GM21381 (cell line): Measurements from ENCODE around the gene MCM5.
A peak's percentile ranks its signal among the peaks of the same experiment; 100 is the strongest.

Experiments used
- ATAC-seq: cut with Tn5 transposase; IDR thresholded peaks from one replicate; pipeline ENCODE4 v1.9.1; 2021; ENCODE audit warnings: mild to moderate bottlenecking, moderate library complexity; ENCODE audit not compliant: unreplicated experiment

MCM5 gene

GRCh38 chr22:35400501-35400790, 506 bp downstream of the MCM5 start:
- no peak for ATAC-seq

- ATAC-seq, result no peak
Observed at GRCh38 chr22:35401863-35402262, 1.9 kb downstream of the MCM5 start.

DNA sequence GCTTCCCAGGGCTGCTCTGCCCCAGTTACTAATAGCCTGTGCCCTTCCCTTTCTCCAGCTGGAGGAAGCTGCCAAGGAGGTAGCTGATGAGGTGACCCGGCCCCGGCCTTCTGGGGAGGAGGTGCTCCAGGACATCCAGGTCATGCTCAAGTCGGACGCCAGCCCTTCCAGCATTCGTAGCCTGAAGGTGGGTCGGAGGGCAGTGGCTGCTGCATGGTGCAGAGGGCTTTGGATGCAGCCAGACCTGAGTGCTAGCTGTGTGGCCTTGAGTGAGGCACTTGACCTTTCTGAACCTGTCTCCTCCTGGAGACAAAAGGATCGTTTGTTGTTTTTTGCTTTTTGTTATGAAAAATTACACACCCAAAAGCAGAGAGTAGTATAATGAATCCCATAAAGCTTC, 3.4 kb downstream of the MCM5 start:
- ATAC-seq, result no peak

- ATAC-seq, result no peak
Observed at GRCh38 chr22:35404176-35404575, 4.2 kb downstream of the MCM5 start.

GRCh38 chr22:35406443-35406842, 6.5 kb downstream of the MCM5 start:
- no peak for ATAC-seq

GRCh38 chr22:35407362-35407761, 7.4 kb downstream of the MCM5 start:
- ATAC-seq, result no peak

- peak; percentile 62 for ATAC-seq
Observed at GRCh38 chr22:35409783-35410662, 10.1 kb downstream of the MCM5 start.

DNA sequence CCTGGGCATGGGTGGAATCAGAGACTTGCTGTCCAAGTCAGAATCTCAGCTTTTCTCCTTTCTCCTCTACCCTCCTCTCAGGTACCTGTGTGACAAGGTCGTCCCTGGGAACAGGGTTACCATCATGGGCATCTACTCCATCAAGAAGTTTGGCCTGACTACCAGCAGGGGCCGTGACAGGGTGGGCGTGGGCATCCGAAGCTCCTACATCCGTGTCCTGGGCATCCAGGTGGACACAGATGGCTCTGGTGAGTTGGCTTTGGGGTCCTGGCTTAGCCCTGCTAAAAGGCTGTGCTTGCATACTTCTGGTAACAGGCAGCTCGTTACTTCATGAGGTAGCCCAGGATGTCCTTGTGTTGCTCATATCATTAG, 10.7 kb downstream of the MCM5 start:
- no peak for ATAC-seq

DNA sequence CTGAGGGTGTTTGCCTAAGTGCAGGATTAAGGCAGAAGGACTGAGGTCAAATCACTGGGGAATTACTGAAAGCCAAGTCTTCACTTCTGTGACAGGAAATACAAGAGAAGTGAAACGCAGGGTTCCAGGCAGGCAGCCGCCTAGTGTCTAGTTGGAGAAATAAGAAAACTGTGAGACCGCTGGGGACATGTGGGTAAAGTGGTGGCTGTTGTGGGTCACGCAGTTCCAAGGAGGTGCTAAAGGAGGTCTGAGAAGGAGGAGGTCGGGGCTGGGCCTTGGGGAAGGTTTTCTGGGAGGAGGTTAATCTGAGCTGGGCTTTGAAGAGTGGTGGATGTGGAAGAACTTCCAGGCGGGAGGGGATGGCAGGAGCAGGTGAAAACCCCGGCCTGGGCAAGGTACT, 11.2 kb downstream of the MCM5 start:
- peak; percentile 45 for ATAC-seq

DNA sequence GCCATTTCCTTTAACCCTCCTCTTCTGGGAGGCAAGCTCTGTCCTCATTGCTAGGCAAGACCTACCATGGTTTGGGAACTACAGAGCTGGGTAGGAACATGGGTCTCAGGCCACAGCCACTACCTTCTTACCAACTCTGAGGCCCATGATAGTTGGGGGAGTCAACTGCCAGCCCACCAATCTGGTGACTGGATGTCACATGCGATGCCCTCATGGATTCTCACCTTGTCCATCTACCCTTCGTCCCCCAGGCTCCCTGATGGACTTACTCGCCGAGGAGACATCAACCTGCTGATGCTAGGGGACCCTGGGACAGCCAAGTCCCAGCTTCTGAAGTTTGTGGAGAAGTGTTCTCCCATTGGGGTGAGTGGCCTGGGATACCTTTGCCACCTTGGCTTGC, 13.7 kb downstream of the MCM5 start:
- ATAC-seq, result no peak

DNA sequence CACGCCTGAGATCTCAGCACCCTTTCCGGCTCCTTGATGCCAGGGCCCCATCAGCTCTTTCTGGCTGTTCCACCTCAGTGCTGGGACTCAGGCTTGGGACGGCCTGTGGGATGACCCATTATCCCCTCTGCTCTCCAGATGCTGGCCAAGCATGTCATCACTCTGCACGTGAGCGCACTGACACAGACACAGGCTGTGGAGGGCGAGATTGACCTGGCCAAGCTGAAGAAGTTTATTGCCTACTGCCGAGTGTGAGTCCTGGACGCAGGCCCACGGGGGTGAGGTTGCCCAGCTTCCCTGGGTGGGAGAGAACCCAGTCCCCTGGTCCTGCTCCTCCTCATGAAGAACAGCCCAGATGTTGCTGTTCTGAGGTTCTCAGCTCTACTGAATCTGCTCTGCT, 17.7 kb downstream of the MCM5 start:
- no peak for ATAC-seq

DNA sequence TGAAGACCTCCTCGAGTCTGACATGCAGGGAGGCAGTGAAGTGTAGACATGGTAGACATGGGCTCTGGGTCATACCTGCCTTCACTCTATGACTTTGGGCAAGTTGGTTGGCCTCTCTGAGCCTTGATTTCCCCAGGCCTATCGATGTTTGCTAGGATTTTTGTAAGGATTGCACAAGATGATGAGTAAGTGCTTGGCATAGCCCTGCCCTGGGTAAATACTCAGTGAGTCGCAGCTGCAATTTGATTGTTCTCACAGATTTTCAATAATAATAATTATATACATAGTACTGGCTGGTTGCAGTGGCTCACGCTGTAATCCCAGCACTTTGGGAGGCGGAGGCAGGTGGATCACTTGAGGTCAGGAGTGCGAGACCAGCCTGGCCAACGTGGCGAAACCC, 18.1 kb downstream of the MCM5 start:
- no peak for ATAC-seq

GRCh38 chr22:35418731-35419130, 18.8 kb downstream of the MCM5 start:
- no peak for ATAC-seq

DNA sequence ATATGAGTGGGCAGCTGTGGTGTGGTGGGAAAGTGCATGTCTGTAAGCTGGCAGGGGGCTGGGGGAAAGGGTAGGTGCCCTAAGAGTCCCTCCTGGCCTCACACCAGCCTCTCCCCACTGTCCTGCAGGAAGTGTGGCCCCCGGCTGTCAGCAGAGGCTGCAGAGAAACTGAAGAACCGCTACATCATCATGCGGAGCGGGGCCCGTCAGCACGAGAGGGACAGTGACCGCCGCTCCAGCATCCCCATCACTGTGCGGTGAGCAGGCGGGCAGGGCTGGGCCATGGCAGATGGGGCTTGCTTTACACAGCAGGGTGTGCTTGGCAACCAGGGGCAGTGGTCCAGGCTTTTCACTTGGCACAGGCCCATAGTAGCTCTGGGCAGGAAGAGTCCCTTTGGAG, 19.8 kb downstream of the MCM5 start:
- no peak for ATAC-seq

- ATAC-seq, result no peak
Observed at GRCh38 chr22:35421121-35421520, 21.2 kb downstream of the MCM5 start.

DNA sequence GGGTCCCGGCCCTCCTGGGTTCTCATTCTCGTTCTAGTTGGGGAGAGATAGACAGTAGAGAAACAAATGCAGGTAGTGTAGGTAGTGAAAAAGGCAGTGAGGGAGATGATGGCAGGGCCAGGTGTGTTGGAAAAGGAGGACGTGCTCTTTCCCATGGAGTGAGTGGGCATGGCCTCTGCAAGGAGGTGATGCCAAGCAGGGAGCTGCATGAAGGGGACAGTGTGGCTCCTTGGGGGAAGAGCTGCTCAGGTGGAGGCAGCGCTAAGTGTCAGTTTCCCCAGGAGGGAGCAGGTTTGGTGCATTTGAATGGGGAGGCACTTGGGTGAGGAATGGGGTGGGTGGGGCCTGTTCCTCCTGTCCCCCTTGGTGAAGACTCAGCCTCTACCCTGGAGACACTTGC, 22.2 kb downstream of the MCM5 start:
- ATAC-seq, result no peak

DNA sequence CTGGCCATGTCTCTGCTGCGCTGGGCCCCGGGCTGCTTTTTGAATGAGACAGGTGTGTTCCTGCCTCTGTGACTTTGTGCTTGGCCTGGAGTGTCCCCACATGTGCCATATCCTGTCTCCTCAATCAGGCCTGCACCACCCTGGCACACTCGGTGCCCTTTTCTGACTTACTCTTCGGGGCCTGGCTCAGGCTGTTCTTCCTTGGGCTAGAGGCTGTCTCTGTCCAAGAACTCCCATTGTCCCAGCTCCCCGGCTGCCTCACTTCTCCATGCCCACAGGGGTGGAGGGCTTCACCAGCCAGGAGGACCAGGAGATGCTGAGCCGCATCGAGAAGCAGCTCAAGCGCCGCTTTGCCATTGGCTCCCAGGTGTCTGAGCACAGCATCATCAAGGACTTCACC, 23.0 kb downstream of the MCM5 start:
- ATAC-seq, result no peak

GRCh38 chr22:35424081-35424480, 24.1 kb downstream of the MCM5 start:
- no peak for ATAC-seq

GRCh38 chr22:35424761-35425160, 24.8 kb downstream of the MCM5 start:
- ATAC-seq, result no peak

GRCh38 chr22:35425546-35425945, 25.6 kb downstream of the MCM5 start:
- ATAC-seq, result no peak

DNA sequence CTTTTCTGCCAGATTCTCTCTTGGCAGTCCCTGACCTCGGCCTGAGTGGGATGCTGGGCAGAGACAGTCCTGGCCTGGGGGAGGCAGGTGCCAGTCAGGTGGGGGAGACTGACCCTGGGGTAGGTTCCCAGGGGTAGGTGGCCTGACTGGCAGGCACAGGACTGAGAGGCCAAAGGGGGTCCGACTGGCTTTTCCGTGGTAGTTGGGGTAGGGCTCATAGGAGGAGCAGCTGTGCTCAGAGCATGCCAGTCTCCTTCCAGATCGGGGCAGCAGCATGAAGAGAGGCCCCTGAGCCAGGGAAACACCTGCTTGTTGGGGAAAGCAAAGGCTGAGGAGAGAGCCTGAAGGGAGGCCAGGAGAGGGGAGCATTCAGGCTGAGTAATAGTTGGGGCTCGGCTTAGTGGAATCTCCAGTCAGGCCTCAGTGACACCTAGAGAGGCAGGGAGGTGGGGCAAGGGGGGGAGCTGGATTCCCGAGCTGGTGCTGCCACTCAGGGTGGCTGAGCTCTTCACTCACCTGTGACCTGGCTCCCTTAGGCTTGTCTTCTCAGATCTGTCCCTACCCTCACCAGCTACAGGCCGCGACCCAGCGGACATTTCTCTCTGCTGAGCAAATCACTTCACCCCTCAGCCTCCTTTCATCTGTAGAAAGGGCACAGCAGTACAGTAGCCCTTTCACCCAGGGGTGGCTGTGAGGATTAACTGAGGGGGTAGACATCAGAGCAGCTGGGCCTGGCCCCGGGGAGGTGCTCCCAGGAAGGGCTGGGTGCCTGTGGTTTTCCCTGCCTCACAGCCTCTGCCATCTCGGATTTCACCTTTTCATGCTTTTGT, 26.2 kb downstream of the MCM5 start:
- no peak for ATAC-seq

- ATAC-seq, result no peak
Observed at GRCh38 chr22:35426801-35427140, 26.8 kb downstream of the MCM5 start.
